ENCODE data around the gene PPP1R1B.

PPP1R1B gene

DNA sequence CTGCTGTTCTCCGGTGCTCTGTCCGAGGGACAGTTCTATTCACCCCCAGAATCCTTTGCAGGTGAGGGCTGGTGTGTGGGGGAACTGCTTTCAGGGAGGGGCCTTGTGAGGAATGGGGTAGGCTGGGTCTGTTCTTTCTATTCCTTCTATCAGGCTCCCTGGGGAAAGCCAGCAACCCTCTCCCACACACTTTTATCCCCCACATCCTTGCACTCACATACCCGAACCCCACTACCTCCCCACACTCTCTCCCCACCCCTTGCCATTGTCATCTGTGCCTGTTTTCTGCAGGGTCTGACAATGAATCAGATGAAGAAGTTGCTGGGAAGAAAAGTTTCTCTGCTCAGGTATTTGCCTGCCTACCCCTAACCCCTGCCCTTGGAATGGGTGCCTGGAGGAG is 32.0 kb downstream of the PPP1R1B start:
- no peak for DNase-seq

DNA sequence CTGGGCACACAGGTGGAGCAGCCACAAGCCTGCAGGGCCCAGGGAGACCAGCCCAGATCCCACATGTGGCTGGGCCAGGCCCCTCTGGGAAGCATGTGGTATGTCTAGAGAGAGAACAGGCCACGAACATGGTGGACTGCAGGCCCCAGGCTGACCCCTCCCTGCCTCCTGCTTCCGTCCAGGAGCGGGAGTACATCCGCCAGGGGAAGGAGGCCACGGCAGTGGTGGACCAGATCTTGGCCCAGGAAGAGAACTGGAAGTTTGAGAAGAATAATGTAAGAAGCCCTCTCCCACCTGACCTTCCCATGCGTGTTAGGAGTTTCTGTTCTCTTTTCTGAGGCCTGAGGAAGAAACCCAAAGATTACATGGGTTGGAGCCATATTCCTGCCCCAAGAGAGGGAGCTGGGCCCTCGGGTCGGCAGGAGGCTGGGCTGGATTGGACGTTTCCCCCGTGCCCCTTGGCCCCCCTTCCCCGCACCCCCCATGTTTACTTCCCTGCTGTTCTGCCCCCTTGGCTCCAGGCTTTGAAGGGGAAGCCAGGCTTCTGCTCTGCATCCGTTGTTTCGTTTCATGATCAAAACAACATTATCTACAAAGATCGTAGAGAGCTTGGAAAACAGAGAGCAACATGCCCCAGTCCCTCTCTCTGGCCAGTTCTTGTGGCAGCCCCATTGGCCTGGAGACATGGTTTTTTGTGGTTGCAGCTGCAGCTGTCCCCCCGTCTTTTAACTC is 32.7 kb downstream of the PPP1R1B start:
- DNase-seq = no peak

- no peak for DNase-seq
These were observed 33.2 kb downstream of the PPP1R1B start for GRCh38 chr17:39660011-39660360.

DNA sequence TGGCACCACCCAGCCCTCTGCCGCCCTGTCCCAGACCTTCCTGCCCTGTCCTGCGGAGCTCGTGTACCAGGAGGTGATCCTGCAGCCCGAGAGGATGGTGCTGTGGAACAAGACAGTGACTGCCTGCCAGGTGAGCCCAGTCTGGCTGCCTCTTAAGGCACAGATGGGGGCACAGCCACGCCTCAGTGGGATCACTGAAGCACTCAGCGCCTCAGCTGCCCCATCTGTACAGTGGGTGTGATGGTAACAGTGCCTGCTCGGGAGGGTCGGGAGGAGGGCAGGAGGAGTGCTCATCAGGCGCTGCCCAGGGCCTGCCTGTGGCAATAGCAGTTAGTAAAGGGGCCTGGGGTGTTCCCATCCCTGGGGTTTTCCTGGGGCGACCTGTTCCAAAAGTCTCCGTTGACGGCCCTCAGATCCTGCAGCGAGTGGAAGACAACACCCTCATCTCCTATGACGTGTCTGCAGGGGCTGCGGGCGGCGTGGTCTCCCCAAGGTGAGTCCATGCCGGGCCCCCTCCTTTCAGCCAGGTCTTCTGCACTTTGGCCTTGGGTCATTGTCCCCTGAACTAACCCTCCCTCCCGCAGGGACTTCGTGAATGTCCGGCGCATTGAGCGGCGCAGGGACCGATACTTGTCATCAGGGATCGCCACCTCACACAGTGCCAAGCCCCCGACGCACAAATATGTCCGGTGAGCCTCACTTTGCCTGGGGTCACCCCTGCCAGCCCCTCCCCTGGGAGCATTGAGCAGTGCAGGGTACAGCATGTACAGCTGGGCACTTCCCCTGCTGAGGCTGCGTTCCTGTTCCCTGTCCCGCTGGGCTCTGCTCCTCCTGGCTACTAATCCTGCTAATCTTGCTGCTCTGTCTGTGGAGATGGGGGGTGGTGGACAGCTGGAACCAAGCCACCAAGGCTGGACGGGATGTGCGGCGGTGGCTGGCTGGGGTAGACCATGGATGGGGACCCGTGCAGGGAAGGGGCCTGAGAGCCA is 33.9 kb downstream of the PPP1R1B start:
- no peak for DNase-seq

DNA sequence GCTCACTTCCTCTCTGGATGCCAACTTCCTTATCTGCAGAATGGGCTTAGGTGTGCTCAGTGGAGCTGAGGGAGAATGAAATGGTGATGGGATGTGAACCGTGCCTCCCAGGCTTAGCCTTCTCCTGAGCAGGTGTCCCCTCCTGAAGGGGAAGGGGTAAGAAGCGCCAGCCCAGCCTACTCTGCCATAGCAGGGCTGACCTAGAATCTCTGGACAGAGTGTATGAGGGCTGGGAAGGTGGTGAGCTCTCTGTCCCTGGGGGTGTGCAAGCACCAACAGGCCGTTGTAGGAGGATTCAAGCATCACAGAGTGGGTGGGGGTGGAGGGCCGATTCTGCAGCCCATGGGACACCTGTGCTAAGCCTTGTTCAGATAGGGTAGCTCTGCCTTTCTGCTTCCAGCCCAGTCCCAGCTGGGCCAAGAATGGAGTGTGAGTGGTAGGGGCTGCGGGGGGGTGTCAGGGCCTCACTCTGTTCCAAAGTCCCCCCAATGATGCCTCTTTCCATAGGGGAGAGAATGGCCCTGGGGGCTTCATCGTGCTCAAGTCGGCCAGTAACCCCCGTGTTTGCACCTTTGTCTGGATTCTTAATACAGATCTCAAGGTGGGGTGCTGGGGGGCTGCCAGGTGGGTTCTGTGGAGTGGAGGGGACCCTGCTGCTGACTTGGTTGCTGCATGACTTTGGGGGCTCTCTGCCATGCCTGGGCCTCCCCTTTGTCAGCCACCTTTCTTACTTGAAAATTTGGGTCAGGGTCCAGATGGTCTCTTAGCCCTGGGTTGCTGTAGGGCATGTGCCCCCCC is 35.2 kb downstream of the PPP1R1B start:
- DNase-seq = no peak

GRCh38 chr17:39662551-39663339 is 36.0 kb downstream of the PPP1R1B start:
- no peak for DNase-seq

- no peak for DNase-seq
These were observed 36.6 kb downstream of the PPP1R1B start for GRCh38 chr17:39663340-39663687.

DNA sequence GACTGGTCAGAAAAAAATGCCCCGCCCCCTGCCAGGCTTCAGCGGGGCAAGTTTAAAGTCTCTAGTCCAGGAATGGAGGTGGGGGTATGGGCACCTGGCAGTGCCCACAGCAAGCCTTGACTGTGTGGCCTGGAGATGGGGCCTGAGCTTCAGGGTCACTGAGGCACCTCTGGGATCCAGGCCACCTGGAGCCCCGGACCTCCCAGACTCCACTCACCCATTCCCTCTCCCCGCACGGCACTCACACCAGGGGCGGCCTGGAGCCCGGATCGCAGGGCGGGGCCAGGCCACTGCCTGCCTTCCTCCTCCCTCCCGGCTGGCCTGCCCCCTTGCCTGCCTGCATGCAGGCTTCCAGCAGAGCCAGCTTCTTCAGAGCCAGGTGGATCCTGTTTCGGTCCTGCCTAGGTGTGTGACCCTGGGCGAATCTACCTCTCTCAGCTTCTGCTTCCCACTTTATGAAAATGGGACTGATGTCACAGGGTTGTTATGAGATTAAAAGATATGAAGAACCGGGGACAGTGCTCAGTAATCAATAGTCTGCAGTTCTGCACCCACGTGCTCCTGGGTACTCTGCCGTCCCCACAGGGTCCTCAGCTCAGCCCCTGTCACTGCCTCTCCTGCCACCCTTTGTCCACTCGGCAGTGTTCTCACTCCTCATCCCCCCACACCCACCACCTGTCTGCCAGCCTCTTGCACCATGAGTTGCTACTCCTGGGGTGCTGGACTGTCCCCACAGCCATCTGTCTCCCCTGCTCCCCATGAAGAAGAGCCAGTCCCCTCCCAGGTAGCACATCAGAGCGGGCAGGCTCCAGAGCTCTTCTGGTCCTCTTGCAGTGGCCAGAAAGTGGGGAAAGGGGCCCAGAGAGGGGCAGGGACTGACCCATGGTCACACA is 37.2 kb downstream of the PPP1R1B start:
- no peak for DNase-seq

DNA sequence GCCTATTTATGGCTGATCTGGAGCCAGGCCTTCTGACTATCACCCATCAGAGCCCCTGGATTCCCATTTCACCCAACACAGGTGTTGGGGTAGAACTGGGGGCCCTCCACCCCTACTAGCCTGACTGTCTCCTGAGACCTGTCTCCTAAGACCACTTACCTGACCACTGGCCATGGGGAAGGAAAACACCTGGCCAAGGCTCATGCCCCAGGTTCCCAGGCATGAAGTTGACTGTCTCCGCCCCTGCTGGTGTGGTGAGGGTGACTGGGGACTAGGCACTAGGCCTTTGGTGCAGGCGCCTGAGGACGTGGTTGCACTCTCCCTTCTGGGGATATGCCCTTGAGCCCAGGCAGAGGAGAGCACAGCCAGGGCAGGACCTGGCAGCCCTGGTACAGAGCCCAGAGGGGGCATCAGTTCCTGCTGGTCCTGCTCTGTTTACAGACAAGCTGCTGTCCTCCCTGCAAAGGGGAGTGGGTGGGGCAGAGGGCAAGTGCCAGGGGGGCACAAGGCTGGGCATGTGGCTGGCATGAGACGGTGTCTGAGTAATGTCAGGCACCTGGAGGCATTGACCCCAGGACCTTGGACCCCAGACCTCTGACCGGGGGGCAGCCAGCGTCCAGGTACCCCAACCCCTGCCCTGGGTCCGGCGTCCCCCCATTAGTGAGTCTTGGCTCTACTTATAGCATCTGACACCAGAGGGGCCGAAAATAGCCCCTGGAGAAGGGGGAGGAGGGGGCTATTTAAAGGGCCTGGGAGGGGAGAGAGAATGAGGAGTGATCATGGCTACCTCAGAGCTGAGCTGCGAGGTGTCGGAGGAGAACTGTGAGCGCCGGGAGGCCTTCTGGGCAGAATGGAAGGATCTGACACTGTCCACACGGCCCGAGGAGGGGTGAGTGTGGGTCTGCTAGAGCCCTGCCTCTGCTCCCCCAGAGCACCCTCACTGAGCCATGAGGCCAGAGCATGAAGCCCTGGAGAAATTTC is 38.1 kb downstream of the PPP1R1B start, which contains the start of gene TCAP:
Gene TCAP, plus strand, starts transcription at position 769 of the 981 bp plus-strand sequence. Its CDS starts 11 bp downstream, at position 780.
- no peak for DNase-seq

GRCh38 chr17:39665642-39666224 is 39.0 kb downstream of the PPP1R1B start:
- no peak for DNase-seq

DNA sequence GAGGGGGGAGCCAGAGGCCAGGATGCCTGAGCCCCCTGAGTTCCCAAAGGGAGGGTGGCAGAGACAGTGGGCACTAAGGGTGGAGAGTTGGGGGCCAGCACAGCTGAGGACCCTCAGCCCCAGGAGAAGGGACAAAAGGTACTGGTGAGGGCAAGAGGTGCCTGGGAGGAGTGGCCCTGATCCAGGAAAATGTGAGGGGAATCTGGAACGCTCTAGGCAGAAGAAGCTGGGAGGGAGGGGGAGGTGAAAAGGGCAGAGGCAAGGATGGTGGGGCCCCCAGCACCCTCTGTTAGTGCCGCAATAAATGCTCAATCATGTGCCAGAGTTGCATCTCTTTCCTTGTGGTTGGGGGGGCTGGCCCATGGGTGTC is 39.5 kb downstream of the PPP1R1B start:
- DNase-seq = no peak

- DNase-seq = no peak
These were observed 40.0 kb downstream of the PPP1R1B start for GRCh38 chr17:39666601-39667261.

DNA sequence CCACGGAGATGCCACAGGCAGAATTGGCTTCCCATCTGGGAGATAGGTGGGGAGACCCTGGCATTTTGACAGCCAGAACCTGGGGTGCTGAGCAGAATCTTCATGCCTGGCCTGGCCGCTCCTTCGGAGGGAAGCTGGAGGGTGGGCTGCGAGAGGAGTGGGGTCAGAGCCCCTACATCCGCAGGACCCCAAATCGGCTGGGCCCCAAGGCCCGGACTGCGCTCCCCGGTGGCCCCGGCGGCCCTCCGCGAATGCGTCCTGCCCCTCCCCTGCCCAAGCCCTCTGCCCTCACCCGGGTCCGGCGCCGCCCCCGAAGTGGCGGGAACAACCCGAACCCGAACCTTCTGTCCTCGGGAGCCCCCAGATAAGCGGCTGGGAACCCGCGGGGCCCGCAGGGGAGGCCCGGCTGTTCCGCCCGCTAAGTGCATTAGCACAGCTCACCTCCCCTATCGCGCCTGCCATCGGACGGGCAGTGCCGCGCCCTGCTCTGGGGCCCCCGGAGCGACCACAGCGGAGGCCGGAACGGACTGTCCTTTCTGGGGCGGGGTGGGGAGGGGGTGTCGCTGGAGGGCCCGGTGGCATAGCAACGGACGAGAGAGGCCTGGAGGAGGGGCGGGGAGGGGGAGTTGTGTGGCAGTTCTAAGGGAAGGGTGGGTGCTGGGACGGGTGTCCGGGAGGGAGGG is 40.7 kb downstream of the PPP1R1B start:
- no peak for DNase-seq

DNA sequence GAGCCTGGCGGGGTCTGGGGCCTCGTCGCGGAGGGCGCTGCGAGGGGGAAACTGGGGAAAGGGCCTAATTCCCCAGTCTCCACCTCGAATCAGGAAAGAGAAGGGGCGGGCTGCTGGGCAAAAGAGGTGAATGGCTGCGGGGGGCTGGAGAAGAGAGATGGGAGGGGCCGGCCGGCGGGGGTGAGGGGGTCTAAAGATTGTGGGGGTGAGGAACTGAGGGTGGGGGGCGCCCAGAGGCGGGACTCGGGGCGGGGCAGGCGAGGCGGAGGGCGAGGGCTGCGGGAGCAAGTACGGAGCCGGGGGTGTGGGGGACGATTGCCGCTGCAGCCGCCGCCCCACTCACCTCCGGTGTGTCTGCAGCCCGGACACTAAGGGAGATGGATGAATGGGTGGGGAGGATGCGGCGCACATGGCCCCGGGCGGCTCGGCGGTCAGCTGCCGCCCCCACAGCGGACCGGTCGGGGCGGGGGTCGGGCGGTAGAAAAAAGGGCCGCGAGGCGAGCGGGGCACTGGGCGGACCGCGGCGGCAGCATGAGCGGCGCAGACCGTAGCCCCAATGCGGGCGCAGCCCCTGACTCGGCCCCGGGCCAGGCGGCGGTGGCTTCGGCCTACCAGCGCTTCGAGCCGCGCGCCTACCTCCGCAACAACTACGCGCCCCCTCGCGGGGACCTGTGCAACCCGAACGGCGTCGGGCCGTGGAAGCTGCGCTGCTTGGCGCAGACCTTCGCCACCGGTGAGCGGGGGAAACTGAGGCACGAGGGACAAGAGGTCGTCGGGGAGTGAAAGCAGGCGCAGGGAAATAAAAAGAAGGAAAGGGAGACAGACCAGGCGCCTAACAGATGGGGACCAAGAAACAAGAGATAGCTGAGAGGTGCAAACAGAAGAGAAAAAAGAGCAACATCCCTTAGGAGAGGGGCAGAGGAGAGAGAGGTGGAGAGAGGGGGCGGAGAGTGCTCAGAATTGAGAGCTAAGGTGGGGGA is 41.5 kb downstream of the PPP1R1B start, which contains the start of gene PNMT:
Gene PNMT, plus strand, starts transcription at position 509 of the 980 bp plus-strand sequence. Its CDS starts 23 bp downstream, at position 532.
- peak; percentile 73 for DNase-seq

DNA sequence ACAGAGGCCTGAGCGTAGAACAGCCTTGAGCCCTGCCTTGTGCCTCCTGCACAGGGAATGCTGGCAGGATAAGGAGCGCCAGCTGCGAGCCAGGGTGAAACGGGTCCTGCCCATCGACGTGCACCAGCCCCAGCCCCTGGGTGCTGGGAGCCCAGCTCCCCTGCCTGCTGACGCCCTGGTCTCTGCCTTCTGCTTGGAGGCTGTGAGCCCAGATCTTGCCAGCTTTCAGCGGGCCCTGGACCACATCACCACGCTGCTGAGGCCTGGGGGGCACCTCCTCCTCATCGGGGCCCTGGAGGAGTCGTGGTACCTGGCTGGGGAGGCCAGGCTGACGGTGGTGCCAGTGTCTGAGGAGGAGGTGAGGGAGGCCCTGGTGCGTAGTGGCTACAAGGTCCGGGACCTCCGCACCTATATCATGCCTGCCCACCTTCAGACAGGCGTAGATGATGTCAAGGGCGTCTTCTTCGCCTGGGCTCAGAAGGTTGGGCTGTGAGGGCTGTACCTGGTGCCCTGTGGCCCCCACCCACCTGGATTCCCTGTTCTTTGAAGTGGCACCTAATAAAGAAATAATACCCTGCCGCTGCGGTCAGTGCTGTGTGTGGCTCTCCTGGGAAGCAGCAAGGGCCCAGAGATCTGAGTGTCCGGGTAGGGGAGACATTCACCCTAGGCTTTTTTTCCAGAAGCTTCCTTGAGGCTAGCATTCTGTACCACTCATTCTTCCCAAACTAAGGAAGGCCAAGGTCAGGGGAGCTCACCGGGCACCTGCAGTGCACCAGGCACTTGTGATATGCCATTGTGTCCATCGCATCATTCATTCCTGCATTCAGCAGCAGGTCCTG is 43.4 kb downstream of the PPP1R1B start:
- no peak for DNase-seq

GRCh38 chr17:39670746-39671145 is 44.0 kb downstream of the PPP1R1B start:
- DNase-seq = no peak

Data from activated CD4-positive, alpha-beta T cell treated with anti-CD3 and anti-CD28 coated beads, Interleukin-10, Interleukin-2, amounts not matched to agents 100 ng/mL and 50 ng/mL, durations not matched to agents 16 hours and 8 hours (primary cell).